ENCODE results near the gene HELLS.

DNA sequence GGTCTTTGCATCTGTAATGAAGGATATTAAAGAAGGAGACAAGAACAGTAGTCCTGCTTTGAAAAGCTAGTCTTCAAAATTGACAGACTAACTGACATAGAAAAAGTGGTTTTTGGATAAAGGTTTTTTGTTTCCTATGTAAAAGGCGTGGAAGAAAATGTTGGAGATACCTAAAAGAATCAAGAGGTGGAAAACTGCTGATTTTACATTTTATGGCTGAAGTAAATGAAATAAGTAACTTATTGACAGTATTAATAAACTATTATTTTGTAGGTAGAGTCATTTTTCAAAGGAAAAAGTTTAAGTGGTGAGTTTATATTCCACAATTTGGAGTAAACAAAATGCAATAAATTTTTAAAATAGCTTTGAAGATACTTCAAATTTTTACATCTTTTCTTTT, 12.6 kb upstream of the HELLS start:
- no peak for TF ChIP-seq POLR2A (IDR thresholded peaks at IDR 0.05)
- TF ChIP-seq, protein P1, sequence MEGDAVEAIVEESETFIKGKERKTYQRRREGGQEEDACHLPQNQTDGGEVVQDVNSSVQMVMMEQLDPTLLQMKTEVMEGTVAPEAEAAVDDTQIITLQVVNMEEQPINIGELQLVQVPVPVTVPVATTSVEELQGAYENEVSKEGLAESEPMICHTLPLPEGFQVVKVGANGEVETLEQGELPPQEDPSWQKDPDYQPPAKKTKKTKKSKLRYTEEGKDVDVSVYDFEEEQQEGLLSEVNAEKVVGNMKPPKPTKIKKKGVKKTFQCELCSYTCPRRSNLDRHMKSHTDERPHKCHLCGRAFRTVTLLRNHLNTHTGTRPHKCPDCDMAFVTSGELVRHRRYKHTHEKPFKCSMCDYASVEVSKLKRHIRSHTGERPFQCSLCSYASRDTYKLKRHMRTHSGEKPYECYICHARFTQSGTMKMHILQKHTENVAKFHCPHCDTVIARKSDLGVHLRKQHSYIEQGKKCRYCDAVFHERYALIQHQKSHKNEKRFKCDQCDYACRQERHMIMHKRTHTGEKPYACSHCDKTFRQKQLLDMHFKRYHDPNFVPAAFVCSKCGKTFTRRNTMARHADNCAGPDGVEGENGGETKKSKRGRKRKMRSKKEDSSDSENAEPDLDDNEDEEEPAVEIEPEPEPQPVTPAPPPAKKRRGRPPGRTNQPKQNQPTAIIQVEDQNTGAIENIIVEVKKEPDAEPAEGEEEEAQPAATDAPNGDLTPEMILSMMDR (IDR thresholded peaks at IDR 0.05): no peak
- TF ChIP-seq EP300 (IDR thresholded peaks at IDR 0.05): no peak

All from tibial nerve (tissue), 4 donors.